Thoracic aorta (tissue), 2 donors: Measurements from ENCODE around the gene CD1D. TPM values are rescaled to one million over a fixed set of nuclear protein-coding genes. Genes with fewer than 3 reads are reported as not detected.

Experiments used
- ATAC-seq: fragments of 150-250 bp; one replicate; pipeline ENCODE4 v1.8.0; 2017; ENCODE audit warnings: low read depth; ENCODE audit not compliant: insufficient number of reproducible peaks, low FRiP score
- DNase-seq: peaks from one replicate; pipeline ENCODE4 v3.0.0-alpha.2; 2020; ENCODE audit warnings: low spot score
- H3K27ac ChIP-seq, 2 donors: fragments of 200-600 bp; sonication (generic); 1 replicate in 1 of 2; 2 replicates in 1 of 2; pipeline ENCODE4 v1.5.1; 2016; ENCODE audit warnings: mild to moderate bottlenecking in 2 of 2, moderate library complexity in 2 of 2
- H3K27me3 ChIP-seq: fragments of 200-600 bp; sonication (generic); replicated peaks from 2 replicates; pipeline ENCODE4 v1.6.0; 2016; ENCODE audit warnings: mild to moderate bottlenecking; ENCODE audit not compliant: insufficient read depth
- H3K36me3 ChIP-seq: fragments of 200-600 bp; sonication (generic); one replicate; pipeline ENCODE4 v1.5.1; 2016
- H3K4me1 ChIP-seq, 2 donors: fragments of 200-600 bp; sonication (generic); 1 replicate in 1 of 2; 2 replicates in 1 of 2; pipeline versions ENCODE4 v1.5.1 to v1.6.0; 2016; ENCODE audit warnings: low read depth in 2 of 2, mild to moderate bottlenecking in 1 of 2; ENCODE audit not compliant: control insufficient read depth in 1 of 2
- H3K4me3 ChIP-seq: fragments of 200-600 bp; sonication (generic); 2 replicates; pipeline ENCODE4 v1.5.1; 2016; ENCODE audit warnings: mild to moderate bottlenecking
- H3K9me3 ChIP-seq: fragments of 200-600 bp; sonication (generic); 2 replicates; pipeline ENCODE4 v1.5.1; 2016
- CTCF ChIP-seq: fragments of 200-600 bp; sonication (generic); IDR thresholded peaks from one replicate; pipeline ENCODE4 v1.5.1; 2019; ENCODE audit warnings: antibody characterized with exemption
- total RNA-seq, 2 donors: library from RNA; depleted of rRNA; stranded (reverse); fragments of >200 nt; gene quantifications; one replicate each; pipeline versions ENCODE4 v1.1.0 to v1.2.3, GENCODE V29; 2016

CD1D gene
- total RNA-seq, 2 donors from 2014 or later = 1.9 to 2.4 TPM

- Histone ChIP-seq H3K4me1 (peaks cover 0 to 6% of the 10 kb centered on the region in 2 donors), H3K27me3 (peaks cover 6% of the 10 kb centered on the region), H3K36me3 (no peaks in the 10 kb centered on the region), H3K27ac (no peak overlapping the region), H3K4me3 (no peak overlapping the region), H3K9me3 (no peaks in the 10 kb centered on the region)
- DNase-seq = no peak
- TF ChIP-seq CTCF = no peak
- no peak for ATAC-seq
These were observed 5.1 kb downstream of the CD1D start for GRCh38 chr1:158185770-158186169.

- ATAC-seq (no peak), DNase-seq (no peak)
- Histone ChIP-seq H3K27me3 (peaks cover 6% of the 10 kb centered on the region), H3K36me3 (no peaks in the 10 kb centered on the region), H3K4me3 (no peak overlapping the region), H3K9me3 (no peaks in the 10 kb centered on the region), H3K4me1 (peaks cover 0 to 6% of the 10 kb centered on the region in 2 donors), H3K27ac (no peak overlapping the region)
- TF ChIP-seq CTCF = no peak
These were observed 5.5 kb downstream of the CD1D start for GRCh38 chr1:158186180-158186579.

- no peak for TF ChIP-seq CTCF
- no peak for DNase-seq
- Histone ChIP-seq H3K36me3 (no peaks in the 10 kb centered on the region), H3K27me3 (peaks cover 6% of the 10 kb centered on the region), H3K27ac (no peak overlapping the region), H3K4me1 (no peaks in the 10 kb centered on the region), H3K9me3 (no peaks in the 10 kb centered on the region), H3K4me3 (no peak overlapping the region)
- no peak for ATAC-seq
These were observed 7.9 kb downstream of the CD1D start for GRCh38 chr1:158188611-158189010.

GRCh38 chr1:158189624-158190023 is 8.9 kb downstream of the CD1D start:
- Histone ChIP-seq H3K4me3 (no peak overlapping the region), H3K36me3 (no peaks in the 10 kb centered on the region), H3K27ac (no peak overlapping the region), H3K27me3 (peaks cover 6% of the 10 kb centered on the region), H3K9me3 (no peaks in the 10 kb centered on the region), H3K4me1 (no peaks in the 10 kb centered on the region)
- ATAC-seq (no peak), DNase-seq (no peak)
- TF ChIP-seq CTCF = no peak

- TF ChIP-seq CTCF = no peak
- DNase-seq (no peak), ATAC-seq (no peak)
- no peak overlapping the region for H3K27ac ChIP-seq
- no peaks in the 10 kb centered on the region for H3K36me3 ChIP-seq
- H3K27me3 ChIP-seq = peaks cover 6% of the 10 kb centered on the region
- H3K4me1 ChIP-seq = no peaks in the 10 kb centered on the region
- no peak overlapping the region for H3K4me3 ChIP-seq
- no peaks in the 10 kb centered on the region for H3K9me3 ChIP-seq
These were observed 10.6 kb downstream of the CD1D start for GRCh38 chr1:158191299-158191698.
